Iris pigment epithelial cell (primary cell): Measurements from ENCODE around the gene SMC3.
"Not testable (repeated sequence)": the region's sequence is repeated elsewhere in the genome, so short reads cannot be mapped to it uniquely, and the experiment has no call there.

ENCODE experiments used
- DNase-seq: peaks from one replicate; pipeline ENCODE4 v3.0.0-alpha.2; 2011; ENCODE audit warnings: low read depth

The SMC3 gene

GRCh38 chr10:110625951-110626855, 58.7 kb downstream of the SMC3 start:
- DNase-seq, result no peak

GRCh38 chr10:110628161-110628560, 60.7 kb downstream of the SMC3 start:
- DNase-seq, result no peak

DNA sequence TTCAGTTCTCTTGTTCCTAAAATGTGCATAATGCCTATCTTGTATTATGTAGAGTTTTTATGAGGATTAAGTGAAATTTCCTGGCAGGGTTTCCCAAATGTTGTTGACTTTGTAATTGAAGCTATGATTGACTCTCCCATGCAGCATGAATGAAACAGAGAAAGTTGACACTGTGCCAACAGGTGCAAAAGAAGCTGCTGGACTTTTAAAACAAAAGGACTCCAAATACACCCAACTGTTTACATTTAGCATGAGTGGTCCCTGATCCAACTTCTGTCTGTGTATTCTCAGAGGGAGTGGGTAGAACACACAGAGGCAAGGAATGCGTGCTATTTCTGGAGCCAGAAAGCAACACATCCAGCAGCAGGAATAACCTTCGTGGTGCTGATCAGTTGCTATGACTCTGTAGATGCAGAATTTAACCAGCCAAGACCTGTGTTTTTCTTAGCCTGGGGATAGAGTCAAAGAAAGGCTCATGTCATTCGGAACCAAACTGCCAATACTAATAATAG, 62.2 kb downstream of the SMC3 start:
- peak; percentile 89 for DNase-seq

GRCh38 chr10:110631934-110632333, 64.4 kb downstream of the SMC3 start:
- DNase-seq, result no peak

DNA sequence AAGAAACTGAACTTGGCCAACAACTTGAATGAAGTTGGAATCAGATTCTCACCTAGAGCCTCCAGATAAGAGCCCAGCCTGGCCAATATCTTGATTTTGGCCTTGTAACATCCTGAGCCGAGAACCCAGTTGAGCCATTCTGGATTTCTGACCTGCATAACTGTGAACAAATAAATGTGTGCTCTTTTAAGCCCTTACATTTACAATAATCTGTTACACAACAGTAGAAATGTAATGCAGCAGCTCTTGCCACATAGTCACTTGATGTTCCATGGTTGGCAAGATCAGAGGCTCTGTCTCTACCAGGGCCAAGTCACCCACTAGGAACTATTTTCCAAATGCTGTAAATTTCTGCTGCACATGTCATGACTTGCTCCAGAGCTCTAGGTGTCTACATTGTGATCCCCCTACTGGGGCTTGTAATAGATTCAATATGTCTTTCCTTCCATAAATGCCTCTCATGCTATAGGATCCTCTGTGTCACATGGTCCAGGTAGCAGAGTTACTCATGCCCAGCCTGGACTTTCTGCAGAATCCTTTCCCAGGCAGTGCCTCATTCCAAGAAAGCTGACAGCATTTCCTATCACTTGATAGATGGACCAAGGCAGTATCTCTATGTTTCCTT, 65.2 kb downstream of the SMC3 start:
- DNase-seq, result no peak

GRCh38 chr10:110634527-110635209, 67.2 kb downstream of the SMC3 start:
- DNase-seq, result no peak

GRCh38 chr10:110636572-110636931, 69.1 kb downstream of the SMC3 start:
- no peak for DNase-seq

DNA sequence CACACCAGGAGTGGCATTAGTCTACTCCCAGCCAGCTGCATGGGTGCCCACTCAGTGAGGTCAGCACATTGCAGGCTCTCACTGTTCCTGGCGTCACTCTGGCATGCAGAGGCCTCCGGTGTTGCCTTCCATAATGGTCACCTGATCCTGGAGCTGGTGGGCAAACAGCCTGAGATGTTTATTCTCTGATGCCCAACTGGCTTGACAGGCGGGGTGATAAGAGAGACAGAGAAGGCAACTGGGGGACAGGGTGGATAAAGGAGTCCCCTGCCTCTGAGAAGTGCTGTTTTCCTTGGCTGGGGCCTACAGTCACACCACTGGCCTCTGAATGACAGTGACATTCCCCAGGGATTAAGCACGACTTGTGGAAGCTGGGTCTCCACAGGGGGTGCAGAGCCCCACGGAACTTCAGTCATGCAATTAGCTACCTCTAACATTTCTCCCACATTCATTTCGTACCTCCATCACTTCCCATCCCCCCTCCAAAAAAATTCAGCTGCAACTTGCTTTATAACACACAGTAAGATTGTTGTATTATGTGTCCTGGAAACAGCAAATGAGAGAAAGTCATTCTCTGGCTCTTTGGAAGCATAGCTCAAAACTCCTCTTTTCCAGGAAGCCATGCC, 69.5 kb downstream of the SMC3 start:
- no peak for DNase-seq

DNA sequence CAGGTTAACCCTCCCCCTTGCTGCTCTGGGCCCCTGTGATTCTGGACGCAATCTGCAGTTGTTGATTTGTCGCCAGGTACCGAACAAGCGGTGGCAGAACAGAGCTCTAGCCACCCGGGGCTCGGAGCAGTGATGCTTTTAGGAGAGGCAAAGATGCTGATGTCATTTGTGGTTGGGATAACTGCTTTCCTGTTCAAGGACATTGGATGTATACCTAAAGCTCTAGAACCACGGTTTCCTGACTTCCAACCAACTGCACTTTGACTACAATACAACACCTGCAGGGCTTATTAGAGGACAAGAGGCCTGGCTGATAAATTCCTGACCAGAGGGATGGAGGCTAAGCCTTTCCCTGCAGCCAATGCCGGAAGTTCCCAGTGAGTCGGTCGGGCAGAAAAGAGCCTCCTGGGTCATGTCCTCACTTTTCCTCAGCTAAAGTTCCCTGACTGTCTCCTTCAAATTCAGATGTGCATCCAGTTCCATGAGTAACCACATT, 70.1 kb downstream of the SMC3 start:
- DNase-seq, result no peak

DNA sequence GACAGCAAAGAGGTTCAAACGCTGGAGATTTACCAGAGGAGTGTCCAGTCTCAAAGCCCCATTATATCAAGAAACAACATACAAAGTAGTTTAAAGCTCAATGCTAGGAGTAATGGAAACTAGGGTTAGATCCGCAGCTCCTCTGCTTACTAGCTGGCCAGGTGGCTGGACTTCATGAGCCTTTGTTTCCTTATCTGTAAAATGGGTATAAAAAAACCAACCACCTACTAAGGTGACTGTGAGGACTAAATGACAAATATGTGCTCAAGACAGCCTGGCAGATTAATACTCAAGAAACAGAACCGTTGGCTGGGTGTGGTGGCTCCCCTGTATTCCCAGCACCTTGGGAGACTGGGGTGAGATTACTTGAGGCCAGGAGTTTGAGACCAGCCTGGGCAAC, 70.8 kb downstream of the SMC3 start:
- no peak for DNase-seq

DNA sequence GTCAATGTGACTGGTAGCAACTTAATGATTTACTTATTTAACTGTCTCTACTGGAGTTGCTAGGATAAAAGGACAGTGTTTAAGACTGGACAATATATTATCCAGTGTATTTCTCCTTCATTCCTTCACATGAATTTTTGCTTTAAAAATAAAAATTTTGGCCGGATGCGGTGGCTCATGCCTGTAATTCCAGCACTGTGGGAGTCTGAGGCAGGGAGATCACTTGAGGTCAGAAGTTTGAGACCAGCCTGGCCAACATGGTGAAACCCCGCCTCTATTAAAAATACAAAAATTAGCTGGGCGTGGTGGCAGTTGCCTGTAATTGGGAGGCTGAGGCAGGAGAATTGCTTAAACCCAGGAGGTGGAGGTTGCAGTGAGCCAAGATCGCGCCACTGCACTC, 71.6 kb downstream of the SMC3 start:
- not testable (repeated sequence) for DNase-seq

DNA sequence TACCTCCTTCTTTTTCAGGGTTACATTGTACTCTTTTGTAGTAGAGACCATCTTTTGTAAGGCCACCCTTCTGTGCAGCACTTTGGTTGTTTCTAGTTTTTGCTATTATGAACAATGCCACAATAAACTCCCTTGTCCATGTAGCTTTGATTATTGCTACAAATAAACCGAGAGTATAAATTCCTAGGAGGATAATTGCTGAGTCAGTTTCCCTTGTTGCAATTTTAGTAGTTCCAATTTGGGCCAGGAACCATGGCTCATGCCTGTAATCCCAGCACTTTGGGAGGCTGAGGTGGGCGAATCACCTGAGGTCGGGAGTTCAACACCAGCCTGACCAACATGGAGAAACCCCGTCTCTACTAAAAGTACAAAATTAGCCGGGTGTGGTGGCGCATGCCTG, 72.4 kb downstream of the SMC3 start:
- not testable (repeated sequence) for DNase-seq

- DNase-seq, result peak; percentile 34
These were observed 73.8 kb downstream of the SMC3 start for GRCh38 chr10:110641256-110641655.

GRCh38 chr10:110642204-110643034, 74.9 kb downstream of the SMC3 start:
- DNase-seq, result no peak

- no peak for DNase-seq
These were observed 75.6 kb downstream of the SMC3 start for GRCh38 chr10:110643035-110643652.

DNA sequence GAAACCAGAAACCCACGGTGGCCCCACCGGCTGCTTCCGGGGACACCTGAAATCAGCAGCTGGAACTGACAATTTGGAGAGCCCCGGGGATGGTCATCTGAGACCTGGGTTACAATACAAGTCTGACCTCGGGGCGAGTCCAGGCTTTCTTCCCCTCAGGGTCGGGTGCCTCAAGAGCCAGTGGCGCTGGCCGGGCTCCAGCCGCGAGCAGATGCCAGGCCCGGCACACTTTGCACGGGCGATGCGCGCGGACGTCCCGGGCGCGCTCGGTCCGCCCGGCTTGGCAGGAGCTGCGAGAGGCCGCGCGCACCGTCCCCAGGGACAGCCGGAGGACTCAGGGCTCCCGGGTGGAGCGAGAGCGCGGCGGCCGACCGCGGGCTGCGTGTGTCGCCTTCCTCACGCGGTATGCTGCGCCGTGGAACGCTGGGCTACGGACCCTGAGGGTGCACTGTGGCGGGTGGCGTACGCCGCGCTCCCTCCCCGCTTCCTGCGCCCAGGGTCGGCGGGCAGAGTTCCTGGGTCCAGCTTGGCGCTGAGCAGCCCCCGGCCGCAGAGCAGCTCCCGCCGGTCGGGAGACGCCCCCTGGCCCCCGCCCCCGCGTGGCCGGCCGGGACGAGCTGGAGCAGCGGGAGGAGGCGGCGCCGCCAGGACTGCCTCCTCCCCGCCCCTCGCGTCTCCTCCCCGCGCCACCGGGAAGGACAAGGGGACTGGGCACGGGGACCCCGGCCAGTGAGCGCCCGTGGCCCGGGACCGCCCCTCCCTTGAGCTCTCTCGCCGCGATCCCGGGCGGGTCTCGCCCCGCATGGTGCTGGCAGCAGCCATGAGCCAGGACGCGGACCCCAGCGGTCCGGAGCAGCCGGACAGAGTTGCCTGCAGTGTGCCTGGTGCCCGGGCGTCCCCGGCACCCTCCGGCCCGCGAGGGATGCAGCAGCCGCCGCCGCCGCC, 76.4 kb downstream of the SMC3 start, which contains the start of gene RBM20:
Gene RBM20 (plus strand): TSS at position 684 of the 945 bp plus-strand sequence. CDS start 119 bp downstream, at position 803.
- DNase-seq, result peak; percentile 34

DNA sequence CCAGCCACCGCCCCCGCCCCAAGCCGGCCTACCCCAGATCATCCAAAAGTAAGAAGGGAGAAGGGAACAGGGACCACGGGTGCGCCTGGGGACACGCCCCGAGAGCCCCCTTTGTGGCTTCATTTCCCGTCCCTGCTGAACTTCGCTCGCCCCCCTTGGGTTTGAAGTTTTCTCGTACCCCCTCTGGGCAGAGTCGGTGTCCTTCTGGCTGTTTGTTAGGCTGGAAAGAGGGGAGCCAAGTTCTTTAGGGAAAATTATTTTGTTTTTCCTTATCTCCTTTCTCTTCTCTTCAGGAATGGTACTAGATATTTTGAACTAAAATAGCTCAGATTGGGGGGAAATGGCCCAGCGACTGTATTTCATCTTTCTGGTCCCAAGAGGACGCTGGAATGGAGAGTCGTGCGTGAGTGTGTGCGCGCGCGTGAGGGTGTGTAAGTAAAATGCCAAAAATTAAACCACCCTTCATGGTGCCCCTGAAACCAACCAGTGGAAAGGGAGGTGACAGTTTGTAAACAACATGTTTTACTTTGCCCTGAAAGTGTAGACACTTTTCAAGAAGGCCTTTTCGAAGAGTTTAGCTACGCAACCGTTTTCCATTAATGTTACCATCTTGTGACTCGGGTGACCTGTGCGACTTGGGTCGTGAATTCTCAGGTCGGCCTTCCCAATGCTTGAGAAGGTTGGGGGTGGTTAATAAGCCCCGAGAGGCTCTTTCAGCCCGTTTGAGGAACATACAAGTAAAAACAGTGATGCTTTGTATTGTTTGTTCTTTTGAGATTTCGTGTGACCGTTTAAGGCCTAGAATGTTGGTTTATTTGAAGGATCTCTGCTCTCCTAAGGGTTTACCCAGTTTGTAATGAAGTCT, 77.3 kb downstream of the SMC3 start:
- DNase-seq, result no peak

GRCh38 chr10:110646417-110647135, 79.1 kb downstream of the SMC3 start:
- DNase-seq, result no peak
